ENCODE data around the gene ATXN1. TPM values are rescaled to one million over a fixed set of nuclear protein-coding genes. Genes with fewer than 3 reads are reported as not detected.

ATXN1 gene
- total RNA-seq, 1 experiment from 2014 or later, result 8.1 TPM

DNA sequence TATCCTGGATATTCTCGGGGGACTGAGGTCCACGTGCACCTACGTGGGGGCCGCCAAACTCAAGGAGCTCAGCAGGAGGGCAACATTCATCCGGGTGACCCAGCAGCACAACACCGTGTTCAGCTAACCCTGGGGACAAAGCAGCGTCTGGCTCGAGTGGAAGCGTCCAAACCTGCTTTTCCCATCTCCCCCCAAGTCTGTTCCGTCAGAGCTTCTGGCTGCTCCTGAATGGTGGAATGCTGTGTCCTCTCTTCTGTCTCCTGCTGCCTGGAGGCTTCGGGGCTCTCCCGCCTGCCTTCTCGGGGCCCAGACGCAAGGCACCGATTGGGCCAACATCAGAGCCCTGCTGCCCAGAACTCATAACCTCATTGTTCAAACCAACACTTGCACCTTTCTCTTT lies 466.2 kb downstream of the ATXN1 start (continued):
- TF ChIP-seq ZNF532 (CRISPR knock-in tag; IDR thresholded peaks at IDR 0.05; ENCODE audit: borderline replicate concordance) (no peak), OVOL2 (CRISPR knock-in tag; IDR thresholded peaks at IDR 0.05; ENCODE audit: borderline replicate concordance) (no peak), GRHL2 (CRISPR knock-in tag; IDR thresholded peaks at IDR 0.05; ENCODE audit: insufficient replicate concordance, severe bottlenecking) (no peak), ERG (CRISPR knock-in tag; IDR thresholded peaks at IDR 0.05) (no peak), ELF4 (CRISPR knock-in tag; IDR thresholded peaks at IDR 0.05; ENCODE audit: low read depth) (no peak), CREM (CRISPR knock-in tag; IDR thresholded peaks at IDR 0.05) (no peak), TEAD4 (CRISPR knock-in tag; IDR thresholded peaks at IDR 0.05) (no peak), SOX15 (CRISPR knock-in tag; IDR thresholded peaks at IDR 0.05) (no peak), ATF3 (CRISPR knock-in tag; conservative IDR thresholded peaks at IDR 0.05) (no peak), RELA (CRISPR knock-in tag; IDR thresholded peaks at IDR 0.05; ENCODE audit: borderline replicate concordance) (no peak)
- TF ChIP-seq, protein P1, sequence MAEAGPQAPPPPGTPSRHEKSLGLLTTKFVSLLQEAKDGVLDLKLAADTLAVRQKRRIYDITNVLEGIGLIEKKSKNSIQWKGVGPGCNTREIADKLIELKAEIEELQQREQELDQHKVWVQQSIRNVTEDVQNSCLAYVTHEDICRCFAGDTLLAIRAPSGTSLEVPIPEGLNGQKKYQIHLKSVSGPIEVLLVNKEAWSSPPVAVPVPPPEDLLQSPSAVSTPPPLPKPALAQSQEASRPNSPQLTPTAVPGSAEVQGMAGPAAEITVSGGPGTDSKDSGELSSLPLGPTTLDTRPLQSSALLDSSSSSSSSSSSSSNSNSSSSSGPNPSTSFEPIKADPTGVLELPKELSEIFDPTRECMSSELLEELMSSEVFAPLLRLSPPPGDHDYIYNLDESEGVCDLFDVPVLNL (CRISPR knock-in tag; IDR thresholded peaks at IDR 0.05; ENCODE audit: borderline replicate concordance, low read depth), result no peak

DNA sequence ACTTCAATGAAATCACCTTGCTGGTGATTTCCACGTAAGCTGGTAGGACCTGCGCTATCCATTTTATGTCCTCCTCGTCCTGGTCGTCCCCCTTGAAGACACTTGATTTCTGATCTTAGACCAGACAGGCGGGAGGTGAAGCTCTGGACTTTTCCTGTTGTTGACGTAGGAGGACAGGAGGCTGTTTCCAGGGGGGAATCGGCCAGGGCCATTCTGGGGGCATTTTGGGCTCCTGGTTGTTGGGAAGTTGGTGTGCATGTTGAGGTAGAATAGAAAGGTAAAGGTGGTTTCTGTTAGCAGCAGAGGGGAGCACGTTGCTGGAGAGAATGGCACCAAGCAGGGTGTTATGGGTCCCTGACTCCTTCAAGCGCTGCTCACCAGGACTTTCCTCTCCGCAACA lies 466.9 kb downstream of the ATXN1 start:
- Mint-ChIP-seq H3K27me3 (ENCODE audit: low read depth) (no peaks in the 10 kb centered on the region), H3K4me3 (no peak overlapping the region), H3K4me1 (peaks cover 8% of the 10 kb centered on the region), H3K9me3 (no peaks in the 10 kb centered on the region), H3K36me3 (no peaks in the 10 kb centered on the region), H3K27ac (no peak overlapping the region)
- no peak for ATAC-seq
- POLR2A ChIA-PET, result no interaction called here
- DNase-seq (ENCODE audit: low spot score), result no peak
- CTCF ChIA-PET, result interaction anchor here (0.9 to 1.8 kb wide), 3 partner anchors 9 to 38 kb away, joined by 3 to 10 read pairs (median 3); no protein-coding TSS in a partner anchor
- TF ChIP-seq CDX4 (CRISPR knock-in tag; IDR thresholded peaks at IDR 0.05; ENCODE audit: borderline replicate concordance) (no peak), MXD4 (CRISPR knock-in tag; IDR thresholded peaks at IDR 0.05; ENCODE audit: borderline replicate concordance) (no peak), ZBTB43 (CRISPR knock-in tag; IDR thresholded peaks at IDR 0.05) (no peak), ZNF138 (CRISPR knock-in tag; conservative IDR thresholded peaks at IDR 0.05) (no peak), PREB (CRISPR knock-in tag; IDR thresholded peaks at IDR 0.05; ENCODE audit: borderline replicate concordance) (no peak), ZSCAN18 (CRISPR knock-in tag; IDR thresholded peaks at IDR 0.05) (no peak), TEAD1 (CRISPR knock-in tag; IDR thresholded peaks at IDR 0.05) (no peak), ZNF671 (CRISPR knock-in tag; IDR thresholded peaks at IDR 0.05) (no peak)
- TF ChIP-seq, protein P2, sequence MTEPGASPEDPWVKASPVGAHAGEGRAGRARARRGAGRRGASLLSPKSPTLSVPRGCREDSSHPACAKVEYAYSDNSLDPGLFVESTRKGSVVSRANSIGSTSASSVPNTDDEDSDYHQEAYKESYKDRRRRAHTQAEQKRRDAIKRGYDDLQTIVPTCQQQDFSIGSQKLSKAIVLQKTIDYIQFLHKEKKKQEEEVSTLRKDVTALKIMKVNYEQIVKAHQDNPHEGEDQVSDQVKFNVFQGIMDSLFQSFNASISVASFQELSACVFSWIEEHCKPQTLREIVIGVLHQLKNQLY (CRISPR knock-in tag; IDR thresholded peaks at IDR 0.05), result no peak
- TF ChIP-seq, protein P3, sequence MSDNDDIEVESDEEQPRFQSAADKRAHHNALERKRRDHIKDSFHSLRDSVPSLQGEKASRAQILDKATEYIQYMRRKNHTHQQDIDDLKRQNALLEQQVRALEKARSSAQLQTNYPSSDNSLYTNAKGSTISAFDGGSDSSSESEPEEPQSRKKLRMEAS (CRISPR knock-in tag; IDR thresholded peaks at IDR 0.05), result no peak

All from WTC11 (cell line).